Skin of body (tissue), 2 donors: ENCODE results near the gene MS4A10. TPM values are rescaled to one million over a fixed set of nuclear protein-coding genes. Genes with fewer than 3 reads are reported as not detected.

ENCODE experiments used
- DNase-seq: peaks from one replicate; lab custom pipeline; 2025; lab: John Stamatoyannopoulos, UW
- total RNA-seq: library from RNA; depleted of rRNA; stranded (reverse); fragments of >200 nt; gene quantifications from one replicate; pipeline ENCODE4 v1.2.3, GENCODE V29; 2014

MS4A10 gene
- total RNA-seq, 1 donor from 2014 or later: not detected

DNA sequence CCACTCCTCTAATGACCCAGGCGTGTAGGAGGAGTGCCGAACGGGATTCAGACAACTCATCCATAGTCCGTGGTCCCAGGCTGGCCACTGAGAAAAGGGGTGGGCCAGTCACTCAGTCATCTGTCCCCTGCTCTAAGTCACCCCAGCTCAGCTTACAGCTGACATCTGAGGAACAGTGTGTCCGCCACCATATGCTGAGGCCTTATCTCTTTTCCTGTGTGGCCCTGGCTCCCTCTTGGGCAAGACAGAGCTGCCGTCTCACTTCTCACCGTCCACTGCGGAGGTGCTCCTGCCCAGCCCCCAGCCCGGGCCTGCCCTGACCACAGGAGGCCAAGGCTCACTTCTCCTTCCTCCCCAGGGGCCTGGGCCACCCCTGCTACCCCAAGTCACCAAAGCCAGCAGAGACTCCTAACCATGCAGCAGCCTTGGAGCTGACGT lies 63.6 kb downstream of the MS4A10 start:
- DNase-seq: no peak

GRCh38 chr11:60849641-60850520 lies 64.7 kb downstream of the MS4A10 start:
- no peak for DNase-seq

Other genes starting within 250 kb of the MS4A10 start
- not detected for gene MS4A8, start 85.7 kb upstream of the MS4A10 start, total RNA-seq
- gene MS4A18, start 60.6 kb upstream of the MS4A10 start, total RNA-seq: not detected
- not detected for gene MS4A15, start 28.5 kb upstream of the MS4A10 start, total RNA-seq
- gene CCDC86, start 56.8 kb downstream of the MS4A10 start, total RNA-seq: 9.8 TPM
- gene PTGDR2, start 70.6 kb downstream of the MS4A10 start, total RNA-seq: 0.59 TPM
- 0.49 TPM for gene ZP1, start 82.2 kb downstream of the MS4A10 start, total RNA-seq
- 31.7 TPM for gene PRPF19, start 121.3 kb downstream of the MS4A10 start, total RNA-seq
- gene TMEM109, start 128.8 kb downstream of the MS4A10 start, total RNA-seq: 46.7 TPM
- gene TMEM132A, start 139.1 kb downstream of the MS4A10 start, total RNA-seq: 12.4 TPM
- 8.8 TPM for gene SLC15A3, start 166.8 kb downstream of the MS4A10 start, total RNA-seq
- 0.39 TPM for gene CD6, start 186.3 kb downstream of the MS4A10 start, total RNA-seq